NCI-H524 treated with DMSO at 0.1 percent for 48 hours (cell line): Measurements from ENCODE around the gene NCAN.
A peak's percentile ranks its signal among the peaks of the same experiment; 100 is the strongest.
"Not testable (repeated sequence)": the region's sequence is repeated elsewhere in the genome, so short reads cannot be mapped to it uniquely, and the experiment has no call there.

ENCODE experiments used
- DNase-seq: peaks from one replicate; lab custom pipeline; 2025; lab: John Stamatoyannopoulos, UW

NCAN gene

GRCh38 chr19:19211499-19212420 is at the start of gene NCAN:
Gene NCAN (plus strand): TSS chr19:19211958. CDS start chr19:19216954, 4,996 bp downstream.
- DNase-seq, result no peak

- DNase-seq, result no peak
Measured at GRCh38 chr19:19162495-19162894, 49.3 kb upstream of the NCAN start.

GRCh38 chr19:19165396-19165795 is 46.4 kb upstream of the NCAN start:
- DNase-seq, result no peak

- DNase-seq, result no peak
Measured at GRCh38 chr19:19167612-19168011, 44.1 kb upstream of the NCAN start.

- no peak for DNase-seq
Measured at GRCh38 chr19:19169236-19170052, 42.3 kb upstream of the NCAN start.

- peak; percentile 39 for DNase-seq
Measured at GRCh38 chr19:19170053-19170872, 41.5 kb upstream of the NCAN start, which contains the start of gene MEF2B. Gene MEF2B (minus strand): TSS chr19:19170263. CDS start chr19:19150735, 19,528 bp downstream.

GRCh38 chr19:19170873-19171672 is 40.7 kb upstream of the NCAN start:
- DNase-seq, result no peak

GRCh38 chr19:19171821-19172532 is 39.8 kb upstream of the NCAN start:
- DNase-seq, result no peak

GRCh38 chr19:19173243-19173642 is 38.5 kb upstream of the NCAN start:
- DNase-seq, result not testable (repeated sequence)

GRCh38 chr19:19176950-19177349 is 34.8 kb upstream of the NCAN start:
- no peak for DNase-seq

GRCh38 chr19:19179548-19180441 is 32.0 kb upstream of the NCAN start:
- no peak for DNase-seq

GRCh38 chr19:19181488-19181998 is 30.2 kb upstream of the NCAN start:
- DNase-seq, result no peak

GRCh38 chr19:19185853-19186740 is 25.7 kb upstream of the NCAN start:
- peak; percentile 28 for DNase-seq

- DNase-seq, result no peak
Measured at GRCh38 chr19:19186742-19187141, 25.0 kb upstream of the NCAN start.

GRCh38 chr19:19191768-19192077 is 20.0 kb upstream of the NCAN start:
- DNase-seq, result no peak

- peak; percentile 97 for DNase-seq
Measured at GRCh38 chr19:19192078-19192882, 19.5 kb upstream of the NCAN start, which contains the start of the genes BORCS8 and RFXANK. Gene BORCS8 (minus strand): TSS chr19:19192152. CDS start chr19:19192117, 35 bp downstream. Gene RFXANK (plus strand): TSS chr19:19192258. CDS start chr19:19193947, 1,689 bp downstream.

- DNase-seq, result no peak
Measured at GRCh38 chr19:19192910-19193423, 18.8 kb upstream of the NCAN start.
